Lower lobe of right lung (tissue), 2 donors: ENCODE data around the gene SLC25A21. TPM values are rescaled to one million over a fixed set of nuclear protein-coding genes. Genes with fewer than 3 reads are reported as not detected.

Source experiments
- ATAC-seq, 2 donors: fragments of 200-7000 bp; cut with Tn5 transposase; one replicate each; pipeline ENCODE4 v1.9.1; 2020 to 2022; ENCODE audit warnings: mild to moderate bottlenecking in 2 of 2, moderate library complexity in 2 of 2
- DNase-seq: peaks from one replicate; pipeline ENCODE4 v3.0.0-alpha.2; 2020
- H3K27ac ChIP-seq: fragments of 200-600 bp; one replicate; pipeline ENCODE4 v1.8.0; 2022
- H3K27me3 ChIP-seq: fragments of 200-600 bp; one replicate; pipeline ENCODE4 v1.8.0; 2022; ENCODE audit warnings: low read depth
- H3K36me3 ChIP-seq: fragments of 200-600 bp; one replicate; pipeline ENCODE4 v1.8.0; 2022; ENCODE audit warnings: mild to moderate bottlenecking
- H3K4me1 ChIP-seq: fragments of 200-600 bp; one replicate; pipeline ENCODE4 v1.8.0; 2022
- H3K4me3 ChIP-seq: fragments of 200-600 bp; one replicate; pipeline ENCODE4 v1.8.0; 2022; ENCODE audit warnings: mild to moderate bottlenecking
- H3K9me3 ChIP-seq: fragments of 200-600 bp; one replicate; pipeline ENCODE4 v1.8.0; 2022
- intact Hi-C: fragments of 100-400 bp; cut with DNase I; formaldehyde crosslinking; loops from one replicate; pipeline ENCODE4 v1.11.0; 2022
- total RNA-seq: library from RNA; stranded (reverse); fragmentation: NEBNext Ultra II Directional; extraction: Animal tissue kit (Norgen Biotek cat#: 25700); gene quantifications from one replicate; pipeline ENCODE4 v1.2.1, GENCODE V29; 2021
- TF ChIP-seq, protein P1 (sequence below): fragments of 200-600 bp; IDR thresholded peaks from one replicate; pipeline ENCODE4 v1.8.0; 2022; ENCODE audit warnings: antibody characterized with exemption, mild to moderate bottlenecking
- donor health status: DM: no; HTN: yes; CAD: no; lungs with severe emphysema.

SLC25A21 gene
- total RNA-seq, 1 donor from 2014 or later: 0.38 TPM

- H3K4me1 ChIP-seq: no peaks in the 10 kb centered on the region
- DNase-seq (no peak), ATAC-seq (no peak)
- no peak overlapping the region for H3K27ac ChIP-seq
- H3K36me3 ChIP-seq: no peaks in the 10 kb centered on the region
- H3K27me3 ChIP-seq: no peaks in the 10 kb centered on the region
- TF ChIP-seq, protein P1, sequence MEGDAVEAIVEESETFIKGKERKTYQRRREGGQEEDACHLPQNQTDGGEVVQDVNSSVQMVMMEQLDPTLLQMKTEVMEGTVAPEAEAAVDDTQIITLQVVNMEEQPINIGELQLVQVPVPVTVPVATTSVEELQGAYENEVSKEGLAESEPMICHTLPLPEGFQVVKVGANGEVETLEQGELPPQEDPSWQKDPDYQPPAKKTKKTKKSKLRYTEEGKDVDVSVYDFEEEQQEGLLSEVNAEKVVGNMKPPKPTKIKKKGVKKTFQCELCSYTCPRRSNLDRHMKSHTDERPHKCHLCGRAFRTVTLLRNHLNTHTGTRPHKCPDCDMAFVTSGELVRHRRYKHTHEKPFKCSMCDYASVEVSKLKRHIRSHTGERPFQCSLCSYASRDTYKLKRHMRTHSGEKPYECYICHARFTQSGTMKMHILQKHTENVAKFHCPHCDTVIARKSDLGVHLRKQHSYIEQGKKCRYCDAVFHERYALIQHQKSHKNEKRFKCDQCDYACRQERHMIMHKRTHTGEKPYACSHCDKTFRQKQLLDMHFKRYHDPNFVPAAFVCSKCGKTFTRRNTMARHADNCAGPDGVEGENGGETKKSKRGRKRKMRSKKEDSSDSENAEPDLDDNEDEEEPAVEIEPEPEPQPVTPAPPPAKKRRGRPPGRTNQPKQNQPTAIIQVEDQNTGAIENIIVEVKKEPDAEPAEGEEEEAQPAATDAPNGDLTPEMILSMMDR: no peak
- intact Hi-C loops: no loop called here
- no peak overlapping the region for H3K4me3 ChIP-seq
- no peaks in the 10 kb centered on the region for H3K9me3 ChIP-seq
These were observed 349.7 kb downstream of the SLC25A21 start for GRCh38 chr14:36822685-36823084.

DNA sequence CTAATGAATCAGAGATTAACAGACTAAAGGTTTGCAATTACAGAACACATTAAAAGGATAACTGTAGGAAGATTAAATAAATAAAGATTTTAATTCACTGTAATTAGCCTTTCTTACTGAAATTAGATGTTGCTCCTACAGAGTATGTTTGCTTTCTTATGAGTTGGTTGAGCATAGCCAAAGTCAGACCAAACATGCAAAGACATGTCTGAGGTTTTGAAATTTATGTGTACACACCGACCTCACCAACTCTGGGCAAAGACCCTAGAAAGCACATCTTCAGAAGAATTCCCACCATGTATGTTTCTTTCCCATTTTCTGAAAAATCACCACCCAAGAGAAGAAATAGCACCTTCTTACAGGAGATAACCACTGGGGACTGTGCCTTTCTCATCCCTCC lies 351.5 kb downstream of the SLC25A21 start:
- intact Hi-C loops: no loop called here

GRCh38 chr14:36820111-36820709 lies 352.2 kb downstream of the SLC25A21 start:
- no peak for DNase-seq
- Histone ChIP-seq H3K36me3 (no peaks in the 10 kb centered on the region), H3K4me1 (no peaks in the 10 kb centered on the region), H3K27me3 (no peaks in the 10 kb centered on the region), H3K27ac (no peak overlapping the region), H3K9me3 (no peaks in the 10 kb centered on the region), H3K4me3 (no peak overlapping the region)
- intact Hi-C loops: no loop called here
- ATAC-seq: no peak
- TF ChIP-seq, protein P1: no peak

More for the DNA sequence above, 351.5 kb downstream of the SLC25A21 start:
- no peaks in the 10 kb centered on the region for H3K36me3 ChIP-seq
- no peak for DNase-seq
- no peaks in the 10 kb centered on the region for H3K9me3 ChIP-seq
- H3K27me3 ChIP-seq: no peaks in the 10 kb centered on the region
- no peak for ATAC-seq
- H3K4me3 ChIP-seq: no peak overlapping the region
- H3K4me1 ChIP-seq: no peaks in the 10 kb centered on the region
- TF ChIP-seq, protein P1: no peak
- H3K27ac ChIP-seq: no peak overlapping the region

DNA sequence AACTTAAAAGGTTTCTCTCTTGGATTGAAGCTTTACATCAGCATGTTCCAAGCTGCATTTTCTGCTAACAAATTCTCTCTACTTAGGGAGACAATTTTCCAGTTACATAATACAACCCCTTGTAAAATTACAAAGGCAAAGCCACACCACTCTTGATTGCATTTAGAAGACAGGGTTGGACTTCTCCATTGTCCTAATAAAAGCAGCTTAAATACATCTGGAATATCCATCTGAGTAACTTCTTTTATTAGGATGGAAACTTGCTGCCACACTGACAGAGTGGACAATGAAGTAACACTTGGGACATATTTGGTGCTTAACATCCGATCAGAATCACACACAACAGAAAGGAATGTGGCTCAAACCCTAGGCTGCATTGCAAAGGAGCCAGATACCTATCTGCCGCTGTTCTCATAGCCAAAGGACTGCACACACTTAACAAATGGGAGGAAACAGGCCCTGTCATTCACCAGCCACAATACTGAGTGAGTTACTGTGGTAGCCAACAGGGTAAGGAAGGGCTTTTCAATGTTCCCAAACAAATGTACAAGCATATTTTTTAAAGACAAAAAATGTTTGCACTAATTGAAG lies 353.5 kb downstream of the SLC25A21 start:
- no peak overlapping the region for H3K27ac ChIP-seq
- H3K4me1 ChIP-seq: no peaks in the 10 kb centered on the region
- H3K36me3 ChIP-seq: no peaks in the 10 kb centered on the region
- intact Hi-C loops: no loop called here
- TF ChIP-seq, protein P1: no peak
- no peaks in the 10 kb centered on the region for H3K27me3 ChIP-seq
- ATAC-seq (no peak), DNase-seq (no peak)
- H3K9me3 ChIP-seq: no peaks in the 10 kb centered on the region
- no peak overlapping the region for H3K4me3 ChIP-seq

GRCh38 chr14:36818246-36818645 lies 354.2 kb downstream of the SLC25A21 start:
- DNase-seq: no peak
- Histone ChIP-seq H3K4me3 (no peak overlapping the region), H3K4me1 (no peaks in the 10 kb centered on the region), H3K27me3 (no peaks in the 10 kb centered on the region), H3K36me3 (no peaks in the 10 kb centered on the region), H3K27ac (no peak overlapping the region), H3K9me3 (no peaks in the 10 kb centered on the region)
- no peak for ATAC-seq
- TF ChIP-seq, protein P1: no peak
- intact Hi-C loops: no loop called here
